GM12878 (cell line): ENCODE results near the gene LSAMP. TPM values are rescaled to one million over a fixed set of nuclear protein-coding genes. Genes with fewer than 3 reads are reported as not detected.

Experiments used
- ATAC-seq: fragments of 200-7000 bp; cut with Tn5 transposase; 3 replicates; pipeline ENCODE4 v1.9.1; 2020; ENCODE audit warnings: mild to moderate bottlenecking, moderate library complexity
- BruUV-seq: library from RNA; stranded (reverse); fragments of 400-500 nt; replicated peaks from 2 replicates; lab custom pipeline; 2021; lab: Mats Ljungman, UMichigan
- CTCF ChIA-PET: fragments of 300-600 bp; sonication (Branson Sonifier 250); formaldehyde crosslinking; extraction: SDS; loops from one replicate; lab custom pipeline; 2021; ENCODE audit warnings: inconsistent platforms; lab: Yijun Ruan, JAX
- POLR2A ChIA-PET: fragments of 350-600 bp; formaldehyde crosslinking; extraction: SDS; loops from one replicate; lab custom pipeline; 2021; ENCODE audit warnings: inconsistent platforms; lab: Charles Lee
- RAD21 ChIA-PET: fragments of 300-600 bp; sonication (Branson Sonifier 250); formaldehyde crosslinking; loops from one replicate; lab custom pipeline; 2023; ENCODE audit warnings: antibody characterized with exemption; ENCODE audit not compliant: unreplicated experiment; lab: Charles Lee
- SMC1A ChIA-PET: fragments of 300-600 bp; sonication (Branson Sonifier 250); formaldehyde crosslinking; loops from one replicate; lab custom pipeline; 2023; ENCODE audit not compliant: unreplicated experiment, uncharacterized antibody; lab: Charles Lee
- DNase-seq: peaks from one replicate; pipeline ENCODE4 v3.0.0-alpha.2; 2011; ENCODE audit warnings: low read depth, low spot score
- FAIRE-seq: peaks from 3 replicates; lab custom pipeline; 2011; peaks lifted over from hg19 to GRCh38; lab: Jason Lieb, UNC
- H2AFZ ChIP-seq: 2 replicates; pipeline ENCODE4 v1.6.0; 2011; ENCODE audit warnings: low read depth, low read length, control low read depth; ENCODE audit not compliant: control insufficient read depth
- H3K27ac ChIP-seq: 2 replicates; pipeline ENCODE4 v1.5.1; 2011; ENCODE audit warnings: control low read depth; ENCODE audit not compliant: control insufficient read depth, insufficient read depth
- H3K27me3 ChIP-seq, 2 experiments: replicated peaks in 1 of 2; 2 replicates each; pipeline versions ENCODE4 v1.6.0 to v1.6.1; 2011; ENCODE audit warnings: low read length in 1 of 2; ENCODE audit not compliant: control insufficient read depth in 2 of 2, insufficient read depth in 2 of 2
- H3K36me3 ChIP-seq, 2 experiments: 2 replicates each; pipeline ENCODE4 v1.5.1; 2011; ENCODE audit warnings: low read length in 1 of 2; ENCODE audit not compliant: control insufficient read depth in 2 of 2, insufficient read depth in 2 of 2
- H3K4me1 ChIP-seq: 2 replicates; pipeline ENCODE4 v1.6.1; 2011; ENCODE audit warnings: mild to moderate bottlenecking, low read length, moderate library complexity, mixed read lengths; ENCODE audit not compliant: control insufficient read depth, insufficient read depth
- H3K4me2 ChIP-seq: 2 replicates; pipeline ENCODE4 v1.6.0; 2011; ENCODE audit warnings: control low read depth; ENCODE audit not compliant: control insufficient read depth, insufficient read depth
- H3K4me3 ChIP-seq: fragments of 200-600 bp; sonication (generic); 2 replicates; pipeline ENCODE4 v1.5.1; 2016
- H3K79me2 ChIP-seq: 2 replicates; pipeline ENCODE4 v1.6.0; 2011; ENCODE audit warnings: low read length; ENCODE audit not compliant: control insufficient read depth, insufficient read depth
- H3K9ac ChIP-seq: 2 replicates; pipeline ENCODE4 v1.8.0; 2011; ENCODE audit warnings: low read length, control low read depth, mixed read lengths; ENCODE audit not compliant: control insufficient read depth, insufficient read depth
- H3K9me3 ChIP-seq: replicated peaks from 3 replicates; pipeline ENCODE4 v1.5.1; 2011; ENCODE audit warnings: mild to moderate bottlenecking, low read length; ENCODE audit not compliant: control insufficient read depth, insufficient read depth
- H4K20me1 ChIP-seq: 2 replicates; pipeline ENCODE4 v1.6.0; 2011; ENCODE audit not compliant: control insufficient read depth, insufficient read depth
- ATF3 ChIP-seq: IDR thresholded peaks from 2 replicates; pipeline ENCODE4 v1.6.1; 2011; ENCODE audit warnings: low read depth, mild to moderate bottlenecking, low read length, moderate library complexity, borderline replicate concordance; ENCODE audit errors: extremely low read depth
- CBFB ChIP-seq: IDR thresholded peaks from 2 replicates; pipeline ENCODE4 v1.6.1; 2016; ENCODE audit warnings: antibody characterized with exemption, low read depth
- CTCF ChIP-seq, 3 experiments: IDR thresholded peaks in 2 of 3; conservative IDR thresholded peaks in 1 of 3; 2 replicates each; pipeline ENCODE4 v1.5.1; 2011; ENCODE audit warnings: low read depth in 3 of 3, low read length in 3 of 3, mild to moderate bottlenecking in 3 of 3, control low read depth in 2 of 3, moderate library complexity in 2 of 3, inconsistent platforms in 1 of 3, mixed read lengths in 1 of 3; ENCODE audit not compliant: control insufficient read depth in 2 of 3, insufficient read depth in 1 of 3; ENCODE audit errors: extremely low read depth in 1 of 3
- NKRF ChIP-seq: fragments of 450-650 bp; conservative IDR thresholded peaks from 2 replicates; pipeline ENCODE4 v1.6.1; 2017; ENCODE audit warnings: mild to moderate bottlenecking, moderate library complexity
- PAX5 ChIP-seq: IDR thresholded peaks from 2 replicates; pipeline ENCODE4 v1.6.1; 2011; ENCODE audit warnings: low read depth, low read length, borderline replicate concordance
- PAX8 ChIP-seq: fragments of 450-650 bp; IDR thresholded peaks from 2 replicates; pipeline ENCODE4 v1.6.1; 2017; ENCODE audit warnings: mild to moderate bottlenecking, moderate library complexity
- RELB ChIP-seq: fragments of 450-650 bp; IDR thresholded peaks from 2 replicates; pipeline ENCODE4 v1.6.1; 2017; ENCODE audit warnings: low read depth, mild to moderate bottlenecking, moderate library complexity
- RUNX3 ChIP-seq: IDR thresholded peaks from 2 replicates; pipeline ENCODE4 v1.6.1; 2012; ENCODE audit warnings: low read length, inconsistent platforms
- SKIL ChIP-seq: fragments of 450-650 bp; IDR thresholded peaks from 2 replicates; pipeline ENCODE4 v1.6.1; 2017; ENCODE audit warnings: mild to moderate bottlenecking, low read depth, inconsistent platforms; ENCODE audit not compliant: poor library complexity, severe bottlenecking
- TCF12 ChIP-seq: IDR thresholded peaks from 2 replicates; pipeline ENCODE4 v1.6.1; 2011; ENCODE audit warnings: low read depth, mild to moderate bottlenecking, low read length
- WGBS: methylation state at CpG from one replicate; pipeline ENCODE4 v1.1.6; 2016; ENCODE audit warnings: low lambda C conversion rate; ENCODE audit not compliant: insufficient replicate concordance, insufficient coverage; ENCODE audit errors: missing lambda C conversion rate; 5-methylcytosine and 5-hydroxymethylcytosine counted together
- in situ Hi-C: fragments of 300-500 bp; cut with MboI; formaldehyde crosslinking; loops from 9 replicates; pipeline ENCODE4 v1.14.3; 2018; ENCODE audit warnings: mixed read lengths
- intact Hi-C: fragments of 100-400 bp; cut with micrococcal nuclease; formaldehyde crosslinking; loops from one replicate; pipeline ENCODE4 v1.14.2; 2022; ENCODE audit not compliant: unreplicated experiment
- polyA plus RNA-seq, 11 experiments: library from polyadenylated mRNA; depleted of rRNA in 4 of 11; unstranded in 6 of 11; stranded (reverse) in 5 of 11; fragments of >200 nt; fragmentation: Nextera tagmentation in 4 of 11; fragmentation: Illumina TruSeq in 1 of 11; extraction: Ambion mirVana in 4 of 11; extraction: Trizol in 1 of 11; gene quantifications; 1 replicate in 1 of 11; 2 replicates in 10 of 11; pipeline versions ENCODE4 v1.2.1 to v1.2.3, GENCODE V29; 2011 to 2016; ENCODE audit warnings: inconsistent platforms in 2 of 11, missing spikeins in 2 of 11, low read depth in 1 of 11
- total RNA-seq, 4 experiments: library from RNA; depleted of rRNA in 3 of 4; stranded (reverse); fragments of >200 nt in 3 of 4; fragmentation: Illumina TruSeq in 1 of 4; extraction: Trizol in 1 of 4; gene quantifications; 2 replicates each; pipeline versions ENCODE4 v1.2.1 to v1.2.3, GENCODE V29; 2013 to 2021

The LSAMP gene
- total and polyA plus RNA-seq, 10 of the 15 experiments (the other 5 are each of a cell fraction or from before 2014, with no cell fraction given), result 2.0 to 12.7 (median 6.5) TPM

- TF ChIP-seq TCF12 (no peak), ATF3 (no peak)
Measured at GRCh38 chr3:115960799-115961198, 484.5 kb downstream of the LSAMP start (continued).

- H3K27me3 ChIP-seq, result no peaks in the 10 kb centered on the region
- H3K36me3 ChIP-seq, result no peaks in the 10 kb centered on the region
- FAIRE-seq, result no peak
- ChIA-PET CTCF (no interaction called here), RAD21 (interaction anchor here (1.2 kb wide), 1 partner anchor 15 kb away, joined by 3 read pairs; no protein-coding TSS in a partner anchor), POLR2A (no interaction called here), SMC1A (interaction anchor here (3.3 kb wide), 1 partner anchor 15 kb away, joined by 15 read pairs; no protein-coding TSS in a partner anchor)
- H2AFZ ChIP-seq, result no peak overlapping the region
- intact Hi-C loops, result no loop called here
- no TSS peak for BruUV-seq
- 42% methylated on average over 5 of the region's 5 CpGs for WGBS
- no peak for DNase-seq
- no peak overlapping the region for H3K9ac ChIP-seq
- no peaks in the 10 kb centered on the region for H4K20me1 ChIP-seq
- H3K27ac ChIP-seq, result no peak overlapping the region
- ATAC-seq, result no peak
- no peaks in the 10 kb centered on the region for H3K79me2 ChIP-seq
- no peak overlapping the region for H3K4me2 ChIP-seq
- TF ChIP-seq NKRF, result no peak
- TF ChIP-seq RUNX3, result no peak
- no peak for TF ChIP-seq CTCF (IDR thresholded peaks at IDR 0.05 in 2 of 3, conservative IDR thresholded peaks at IDR 0.05 in 1 of 3; ENCODE audit: control insufficient read depth in 2 of 3, extremely low read depth in 1 of 3, insufficient read depth in 1 of 3, low read depth in 3 of 3, low read length in 3 of 3)
- no peak for TF ChIP-seq PAX8
- TF ChIP-seq RELB, result no peak
- TF ChIP-seq SKIL, result no peak
- TF ChIP-seq CBFB, result no peak
- TF ChIP-seq PAX5, result no peak
- no peak overlapping the region for H3K4me3 ChIP-seq
- in situ Hi-C loops, result no loop called here
- no peaks in the 10 kb centered on the region for H3K9me3 ChIP-seq
- H3K4me1 ChIP-seq, result no peaks in the 10 kb centered on the region; the same call in 1 of the 2 replicates
Measured at GRCh38 chr3:115958526-115958925, 486.8 kb downstream of the LSAMP start.
